ENCODE data around the gene TECPR2.
"Not testable (repeated sequence)": the region's sequence is repeated elsewhere in the genome, so short reads cannot be mapped to it uniquely, and the experiment has no call there.

TECPR2 gene

DNA sequence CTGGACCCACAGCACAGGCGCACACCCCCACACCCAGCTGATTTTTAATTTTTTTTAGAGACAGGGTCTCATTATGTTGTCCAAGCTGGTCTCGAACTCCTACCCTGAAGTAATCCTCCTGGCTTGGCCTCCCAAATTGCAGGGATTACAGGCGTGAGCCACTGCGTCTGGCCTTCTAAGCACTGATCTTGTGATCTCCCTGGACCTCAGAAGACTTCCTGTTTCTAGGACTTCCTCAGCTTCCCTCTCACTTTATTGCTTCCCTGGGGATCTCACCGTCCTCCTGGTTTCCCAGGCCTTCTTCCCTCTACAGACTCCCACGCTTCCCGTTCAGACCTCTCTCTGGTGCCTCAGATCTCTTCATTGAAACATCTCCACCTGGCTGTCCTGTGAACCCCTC is 29.4 kb upstream of the TECPR2 start:
- DNase-seq (ENCODE audit: low spot score), result no peak

DNA sequence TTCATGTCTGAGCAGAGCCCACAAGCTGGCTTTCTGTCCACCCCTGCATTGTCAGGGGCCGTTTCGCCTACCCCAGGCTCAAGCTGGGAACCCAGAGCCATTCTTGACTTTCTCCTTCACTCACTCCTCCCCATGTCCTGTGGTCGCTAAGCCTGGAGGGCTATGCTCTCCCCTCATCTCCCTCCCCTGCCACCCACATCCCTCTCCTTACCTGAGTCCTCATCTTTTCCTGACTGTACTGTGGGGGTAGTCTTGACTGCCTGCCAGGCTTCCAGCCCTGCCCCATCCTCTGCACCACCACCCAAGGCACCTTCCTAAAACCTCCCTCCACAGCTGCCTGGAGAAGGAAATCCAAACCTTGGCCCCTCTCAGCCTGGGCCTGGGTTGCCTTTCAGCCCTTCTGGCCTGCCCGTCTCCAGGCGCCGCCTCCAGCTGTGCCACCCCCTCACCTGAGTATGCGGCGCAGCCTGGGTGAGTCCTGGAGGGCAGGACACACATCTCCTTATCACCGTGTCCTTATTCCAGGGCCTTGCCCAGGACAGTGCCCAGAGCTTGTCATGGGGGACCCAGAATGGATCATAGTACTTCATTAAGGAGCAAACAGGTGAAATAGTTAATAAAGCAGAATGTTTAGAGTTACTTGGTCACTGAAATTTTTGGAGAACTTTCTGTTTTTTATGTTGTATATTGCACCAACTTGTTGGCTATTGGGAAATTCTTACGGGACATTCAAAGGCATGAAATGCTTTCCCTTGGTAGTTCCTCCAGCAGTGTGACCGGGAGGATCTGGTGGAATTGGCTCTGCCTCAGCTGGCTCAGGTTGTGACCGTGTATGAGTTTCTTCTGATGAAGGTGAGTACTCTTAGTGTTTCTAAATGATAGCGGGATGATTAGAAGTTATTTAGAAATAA is 28.7 kb upstream of the TECPR2 start:
- no peak for DNase-seq (ENCODE audit: low spot score)

DNA sequence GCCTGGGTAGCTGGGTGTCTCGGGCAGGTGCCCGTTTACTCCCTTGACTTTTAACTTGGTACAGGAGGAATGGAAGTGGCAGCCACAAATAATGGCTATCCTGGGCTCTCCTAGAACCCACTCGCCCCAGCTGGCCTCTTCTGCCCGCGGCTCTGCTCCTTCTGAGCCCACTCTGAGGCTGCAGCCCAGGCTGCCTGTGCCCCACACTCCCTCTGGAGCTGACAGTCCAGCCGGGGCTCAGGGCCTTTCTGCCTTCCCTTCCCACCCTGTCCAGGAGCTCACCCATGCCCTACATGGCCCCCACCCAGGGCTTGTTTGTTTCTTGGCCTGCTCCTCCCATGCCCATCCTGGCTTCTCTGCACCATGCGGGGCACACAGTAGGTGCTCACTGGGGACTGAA is 27.6 kb upstream of the TECPR2 start:
- no peak for DNase-seq (ENCODE audit: low spot score)

DNA sequence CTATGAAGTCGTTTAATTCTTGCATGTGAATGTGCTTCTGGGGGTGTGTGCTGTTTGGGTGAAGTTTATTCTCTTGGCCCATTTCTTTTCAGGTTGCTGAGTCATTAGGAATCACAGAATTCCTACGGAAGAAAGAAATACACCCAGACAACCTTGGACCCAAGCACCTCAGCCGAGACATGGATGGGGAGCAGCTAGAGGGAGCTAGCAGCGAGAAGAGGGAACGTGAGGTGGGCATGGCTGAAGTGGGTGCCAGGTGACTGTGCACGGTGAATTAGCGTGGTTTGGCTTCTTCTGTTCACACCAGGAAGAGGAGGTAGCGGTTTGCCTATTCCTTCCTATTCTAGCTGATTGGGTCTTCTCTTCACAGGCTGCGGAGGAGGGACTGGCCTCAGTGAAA is 24.0 kb upstream of the TECPR2 start:
- DNase-seq (ENCODE audit: low spot score), result no peak

DNA sequence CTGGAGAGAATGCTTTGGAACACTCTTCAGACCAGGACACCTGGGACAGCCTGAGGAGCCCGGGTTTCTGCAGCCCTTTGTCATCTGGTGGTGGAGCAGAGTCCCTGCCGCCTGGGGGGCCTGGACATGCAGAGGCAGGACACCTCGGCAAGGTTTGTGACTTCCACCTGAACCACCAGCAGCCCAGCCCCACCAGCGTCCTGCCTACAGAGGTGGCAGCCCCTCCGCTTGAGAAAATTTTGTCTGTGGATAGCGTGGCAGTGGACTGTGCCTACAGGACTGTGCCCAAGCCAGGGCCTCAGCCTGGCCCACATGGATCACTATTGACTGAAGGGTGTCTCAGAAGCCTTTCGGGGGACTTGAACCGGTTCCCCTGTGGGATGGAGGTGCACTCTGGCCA is 21.2 kb upstream of the TECPR2 start:
- DNase-seq (ENCODE audit: low spot score), result no peak

DNA sequence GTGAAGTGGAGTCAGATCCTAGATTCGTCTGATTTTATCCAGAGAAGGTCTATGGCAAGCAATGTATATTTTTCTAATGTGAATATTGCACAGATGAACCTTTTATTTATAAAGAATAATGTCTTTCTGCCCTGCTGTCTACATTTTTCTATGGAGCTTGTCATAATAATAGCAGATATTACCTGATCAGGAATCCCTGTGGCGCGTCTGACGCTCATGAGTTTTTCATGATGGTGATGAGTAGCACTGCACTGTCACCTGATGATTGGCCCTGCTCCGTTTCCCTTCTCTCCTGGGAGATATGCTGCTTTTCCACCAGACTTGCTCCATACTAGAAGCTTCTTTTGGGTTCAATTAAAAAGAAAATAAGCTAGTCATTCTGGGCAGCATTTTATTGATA is 20.5 kb upstream of the TECPR2 start:
- DNase-seq (ENCODE audit: low spot score), result no peak

DNA sequence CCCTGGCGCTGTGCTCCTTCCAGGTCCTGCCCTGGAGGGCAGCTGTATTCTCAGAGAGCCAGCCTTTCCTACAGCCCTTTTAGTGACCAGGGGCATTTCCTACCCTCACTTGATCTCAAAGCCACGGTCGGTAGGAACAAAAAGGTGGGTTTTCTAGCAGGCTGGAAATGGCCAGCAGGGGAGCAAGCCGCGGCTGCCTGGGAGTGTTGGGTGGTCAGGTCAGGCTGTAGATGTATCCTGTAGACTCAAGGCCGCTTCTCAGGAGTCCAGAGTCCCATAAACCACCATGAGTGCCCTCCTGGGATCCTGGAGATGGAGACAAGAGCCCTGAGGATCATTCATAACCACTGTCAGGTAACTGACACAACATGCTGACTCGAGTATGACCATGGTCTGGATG is 18.7 kb upstream of the TECPR2 start:
- no peak for DNase-seq (ENCODE audit: low spot score)

DNA sequence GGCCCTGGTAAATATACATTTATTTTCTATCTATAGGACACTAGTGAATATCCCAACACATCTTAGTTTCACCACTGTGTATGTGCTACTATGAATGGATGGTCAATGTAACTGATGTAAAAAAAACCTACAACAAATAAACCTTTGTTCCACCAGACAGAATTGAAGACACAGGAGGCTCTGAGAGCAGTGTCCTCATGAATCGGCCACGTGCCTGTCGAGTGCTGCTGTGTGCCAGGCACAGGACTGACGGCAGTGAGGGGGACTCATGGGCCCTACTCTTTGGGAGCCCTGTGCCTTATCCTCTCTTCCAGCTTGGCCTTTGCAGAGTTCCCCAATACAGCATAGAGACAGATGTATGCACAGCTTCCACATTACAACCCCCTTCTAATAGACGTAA is 18.3 kb upstream of the TECPR2 start:
- DNase-seq (ENCODE audit: low spot score), result no peak

DNA sequence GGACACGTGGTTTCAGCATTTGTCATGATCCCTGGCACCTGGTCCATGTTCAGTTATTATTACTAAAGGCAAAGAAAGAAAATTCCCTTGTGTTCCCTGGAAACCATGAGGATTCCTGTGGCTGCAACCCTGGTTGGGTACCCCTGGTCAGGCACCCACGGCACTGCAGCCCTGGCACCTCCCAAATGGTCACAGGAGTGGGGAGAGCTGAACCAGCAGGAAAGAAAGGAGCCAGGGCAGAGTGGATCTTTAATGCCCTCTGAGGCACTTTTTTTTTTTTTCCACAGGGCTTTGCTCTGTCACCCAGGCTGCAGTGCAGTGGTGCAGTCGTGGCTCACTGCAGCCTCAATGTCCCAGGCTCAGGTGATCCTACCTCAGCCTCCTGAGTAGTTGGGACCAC is 17.5 kb upstream of the TECPR2 start:
- DNase-seq (ENCODE audit: low spot score), result no peak

DNA sequence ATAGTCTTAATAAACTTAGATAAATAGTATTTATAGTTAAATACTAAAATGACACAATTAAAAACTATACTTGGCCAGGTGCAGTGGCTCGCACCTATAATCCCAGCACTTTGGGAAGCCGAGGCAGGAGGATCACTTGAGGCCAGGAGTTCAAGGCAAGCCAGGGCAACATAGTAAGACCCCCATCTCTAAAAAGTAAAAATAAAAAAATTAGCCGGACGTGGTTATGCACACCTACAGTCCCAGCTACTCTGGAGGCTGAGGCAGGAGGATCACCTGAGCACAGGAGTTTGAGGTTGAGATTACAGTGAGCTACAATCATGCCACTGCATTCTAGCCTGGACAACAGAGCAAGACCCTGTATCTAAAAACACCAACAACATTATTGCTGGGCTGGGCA is 16.1 kb upstream of the TECPR2 start:
- DNase-seq (ENCODE audit: low spot score), result no peak

DNA sequence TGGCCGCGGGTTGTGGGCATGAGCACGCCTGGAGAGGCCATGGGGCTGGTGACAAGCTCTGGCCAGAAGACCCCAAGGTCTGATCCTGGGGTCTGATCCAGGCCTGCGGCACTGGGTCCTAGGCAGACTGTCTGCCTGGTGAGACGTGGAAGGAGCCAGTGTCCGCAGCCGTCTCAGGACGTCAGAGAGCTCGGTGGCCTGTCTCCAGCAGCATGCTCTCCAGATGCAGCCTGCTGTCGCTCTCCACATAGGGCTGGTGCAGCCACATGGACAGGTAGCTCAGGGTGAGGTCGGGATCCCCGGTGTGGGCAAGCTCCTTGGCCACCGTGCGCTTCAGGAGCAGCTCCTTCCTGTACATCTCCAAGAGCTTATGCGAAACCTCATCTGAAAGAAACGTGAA is 14.4 kb upstream of the TECPR2 start:
- no peak for DNase-seq (ENCODE audit: low spot score)

DNA sequence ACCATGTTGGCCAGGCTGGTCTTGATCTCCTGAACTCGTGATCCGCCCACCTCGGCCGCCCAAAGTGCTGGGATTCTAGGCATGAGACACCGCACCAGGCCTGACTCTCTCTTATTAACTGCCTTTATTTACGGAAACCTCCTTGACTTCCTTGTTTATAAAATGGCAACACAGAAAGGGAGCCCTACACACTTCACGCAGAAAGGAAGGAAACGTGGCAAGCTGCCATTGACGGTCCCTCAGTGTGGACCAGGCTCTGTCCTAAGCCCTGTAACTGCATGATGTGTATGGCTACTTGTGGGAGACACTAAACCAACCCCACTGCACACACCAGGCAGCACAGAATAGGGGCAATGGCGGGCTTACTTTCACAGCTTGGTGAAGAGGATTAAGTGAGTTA is 11.7 kb upstream of the TECPR2 start:
- DNase-seq (ENCODE audit: low spot score), result no peak

DNA sequence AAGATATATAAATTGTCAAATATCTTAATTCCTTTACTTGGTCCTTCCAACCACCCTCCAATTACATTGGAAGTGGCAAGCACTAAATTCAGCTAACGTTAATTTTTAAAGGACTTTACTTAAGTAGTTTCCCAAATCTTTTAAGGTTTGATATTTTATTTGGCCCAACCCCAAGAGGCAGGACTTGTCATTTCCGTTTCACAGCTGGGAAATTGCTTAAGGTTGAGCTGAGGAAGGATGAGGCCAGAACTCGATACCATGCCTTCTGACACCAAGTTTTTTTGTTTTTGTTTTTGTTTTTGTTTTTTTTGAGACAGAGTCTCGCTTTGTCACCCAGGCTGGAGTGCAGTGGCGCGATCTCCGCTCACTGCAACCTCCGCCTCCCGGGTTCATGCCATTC is 11.1 kb upstream of the TECPR2 start:
- not testable (repeated sequence) for DNase-seq (ENCODE audit: low spot score)

DNA sequence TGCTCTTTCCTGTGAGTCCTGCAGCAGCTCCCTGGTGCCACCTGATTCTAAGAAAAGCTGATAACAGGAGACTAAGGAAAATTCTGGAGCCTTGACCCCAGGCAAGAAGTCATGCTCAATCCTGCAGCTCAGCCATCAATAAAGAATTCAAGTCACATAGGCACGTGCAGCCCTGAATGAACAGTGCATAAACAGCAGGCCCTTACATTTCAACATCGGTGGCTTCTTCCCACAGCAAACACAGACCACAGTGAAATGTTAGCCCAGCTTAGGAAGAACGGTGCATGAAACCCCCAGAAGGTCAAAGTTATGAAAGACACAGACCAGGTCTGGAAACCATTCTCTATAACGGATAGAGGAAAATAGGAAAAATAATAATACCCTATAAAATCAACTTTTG is 10.5 kb upstream of the TECPR2 start:
- no peak for DNase-seq (ENCODE audit: low spot score)

DNA sequence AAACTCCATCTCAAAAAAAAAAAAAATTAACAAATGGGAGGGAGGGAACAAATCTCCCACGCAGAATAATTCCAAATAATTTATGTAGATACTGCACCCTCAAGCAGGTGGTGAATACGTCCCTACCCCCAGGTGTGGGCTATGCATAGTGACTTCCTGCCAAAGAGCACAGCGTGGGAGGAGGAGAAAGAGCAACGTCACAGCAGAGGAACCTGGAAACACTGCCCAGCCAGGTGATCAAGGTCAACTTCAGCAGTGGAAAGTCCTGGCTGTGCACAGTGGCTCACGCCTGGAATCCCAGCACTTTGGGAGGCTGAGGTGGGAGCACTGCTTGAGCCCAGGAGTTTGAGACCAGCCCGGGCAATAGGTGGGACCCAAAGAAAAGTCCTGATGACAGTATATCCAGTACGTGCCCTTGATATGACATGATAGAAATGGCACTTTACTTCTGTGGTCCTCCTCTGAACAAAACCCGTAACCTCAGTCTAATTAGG is 9.6 kb upstream of the TECPR2 start:
- no peak for DNase-seq (ENCODE audit: low spot score)

DNA sequence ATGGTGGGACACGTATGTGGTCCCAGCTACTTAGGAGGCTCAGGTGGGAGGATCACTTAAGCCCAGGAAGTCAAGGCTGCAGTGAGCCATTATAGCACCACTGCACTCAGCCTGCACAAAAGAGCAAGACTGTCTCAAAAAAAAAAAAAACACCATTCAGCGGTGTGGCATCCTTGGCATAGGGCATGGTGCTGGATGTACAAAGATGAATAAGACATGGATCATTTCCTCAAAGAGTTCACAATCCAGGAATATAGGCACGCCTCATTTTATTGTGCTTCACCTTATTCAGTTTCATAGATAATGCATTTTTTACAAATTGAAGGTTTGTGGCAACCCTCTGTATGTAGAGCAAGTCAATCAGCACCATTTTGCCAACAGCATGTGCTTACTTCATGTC is 6.5 kb upstream of the TECPR2 start:
- no peak for DNase-seq (ENCODE audit: low spot score)

DNA sequence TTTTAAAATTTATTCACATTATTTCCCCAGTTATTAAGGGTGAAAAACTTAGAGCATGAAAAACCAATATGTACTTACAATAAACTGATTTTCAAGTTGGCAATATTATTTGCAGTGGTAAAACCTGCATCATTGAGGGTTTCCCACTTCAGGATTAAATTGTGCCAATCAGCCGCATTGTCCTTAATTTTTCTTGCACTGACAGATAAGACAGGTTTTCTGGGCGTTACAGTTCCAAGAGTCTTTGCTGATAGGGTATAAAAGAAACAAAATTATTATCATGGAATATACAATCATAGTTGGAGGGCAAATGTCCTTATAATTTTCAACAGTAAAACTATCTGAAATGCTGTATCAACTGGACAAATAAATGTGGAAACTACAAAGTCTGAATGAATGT is 3.4 kb upstream of the TECPR2 start:
- no peak for DNase-seq (ENCODE audit: low spot score)

DNA sequence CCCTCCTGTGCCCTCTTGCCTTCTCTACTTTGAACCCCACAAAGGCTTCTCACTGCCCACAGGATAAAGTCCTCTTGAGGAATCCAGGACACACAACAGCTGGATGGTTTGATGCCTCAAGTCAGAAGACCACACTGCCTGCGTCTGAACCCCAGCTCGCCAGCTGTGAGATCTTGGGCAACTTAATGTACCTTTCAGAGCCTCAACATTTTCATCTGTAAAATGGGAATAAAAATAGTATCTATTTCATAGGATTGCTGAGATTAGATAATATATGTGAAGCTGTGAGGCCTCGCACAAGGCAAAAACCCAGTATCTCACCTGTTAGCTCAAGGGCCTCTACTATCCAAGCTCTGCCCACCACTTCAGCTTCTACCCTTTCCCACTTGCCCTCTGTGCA is 2.4 kb upstream of the TECPR2 start:
- no peak for DNase-seq (ENCODE audit: low spot score)

DNA sequence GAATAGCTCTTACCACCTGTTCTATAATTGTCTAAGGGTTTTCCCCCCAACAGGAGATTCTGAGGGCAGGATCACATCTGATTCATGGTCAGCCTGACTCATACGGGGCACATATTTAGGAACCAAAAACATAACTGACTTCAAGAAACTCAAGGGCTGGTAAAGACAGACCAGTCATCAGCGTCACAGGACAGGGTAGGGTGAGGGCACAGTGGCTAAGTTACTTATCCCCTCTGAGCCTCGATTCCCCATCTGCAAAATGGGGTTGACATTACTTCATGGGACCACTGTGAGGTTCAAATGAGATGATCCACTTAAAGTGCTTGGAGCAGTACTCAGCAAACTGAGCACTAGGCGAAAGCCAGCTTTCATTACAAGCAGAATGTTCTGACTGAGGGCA is 657 bp upstream of the TECPR2 start:
- peak; percentile 53 for DNase-seq (ENCODE audit: low spot score)

DNA sequence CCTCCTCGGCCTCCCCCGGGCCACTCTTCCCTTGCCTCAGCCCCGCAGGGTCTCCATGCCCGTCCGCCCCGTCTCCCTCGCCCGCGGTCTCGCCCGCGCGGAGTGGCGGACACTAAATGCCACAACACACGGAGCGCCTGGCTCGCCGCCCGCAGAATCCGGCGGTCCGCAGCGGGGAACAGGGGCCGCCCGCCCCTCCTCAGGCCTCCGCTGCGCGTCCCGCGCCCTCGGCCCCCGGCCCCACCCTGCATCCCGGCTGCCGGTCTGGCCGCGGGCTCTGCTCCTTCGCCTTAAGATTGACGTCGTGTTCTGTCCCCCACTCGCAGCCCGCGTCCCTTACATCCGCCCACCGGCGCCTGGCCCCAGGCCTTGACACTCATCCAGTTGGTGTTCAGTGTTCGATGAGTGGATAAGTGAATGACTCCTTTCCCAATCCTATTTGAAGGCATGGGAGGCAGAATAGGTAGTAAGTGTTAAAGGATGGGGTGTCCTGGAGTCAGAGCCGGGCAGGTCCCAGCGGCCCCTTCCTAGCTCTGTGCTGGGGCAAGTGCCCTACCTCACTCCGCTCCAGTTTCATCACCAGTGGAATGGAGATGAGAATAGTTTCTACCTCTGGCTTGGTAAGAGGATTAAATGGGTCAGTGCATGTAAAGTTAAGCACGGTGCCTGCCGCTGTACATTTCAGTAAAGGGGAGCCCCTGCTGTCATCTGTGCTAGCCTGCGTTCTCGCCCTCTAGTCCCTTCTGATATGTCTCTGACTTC is 622 bp downstream of the TECPR2 start:
- DNase-seq (ENCODE audit: low spot score), result peak; percentile 11

DNA sequence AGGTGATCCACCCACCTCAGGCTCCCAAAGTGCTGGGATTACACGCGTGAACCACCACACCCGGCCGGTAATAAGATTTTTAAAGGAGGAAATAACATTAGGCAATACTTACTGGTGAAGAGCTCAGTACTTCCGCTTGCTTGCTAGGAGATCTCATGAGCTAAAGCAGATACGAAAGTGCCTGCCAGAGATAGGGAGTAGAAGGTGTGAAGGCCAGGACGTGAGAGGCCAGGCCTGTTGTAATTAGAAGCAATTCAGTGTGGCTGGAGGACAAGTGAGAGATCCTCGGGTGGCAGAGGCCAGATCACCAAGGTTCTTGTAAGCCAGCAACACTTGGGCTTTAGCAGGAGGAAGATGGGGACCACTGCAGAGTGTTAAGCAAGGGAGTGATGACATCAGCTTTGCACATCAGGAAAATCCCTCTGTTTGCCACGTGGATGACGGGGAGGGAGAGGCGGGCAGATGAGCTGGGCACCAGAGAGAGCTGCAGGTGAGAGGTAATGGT is 7.6 kb downstream of the TECPR2 start:
- no peak for DNase-seq (ENCODE audit: low spot score)

DNA sequence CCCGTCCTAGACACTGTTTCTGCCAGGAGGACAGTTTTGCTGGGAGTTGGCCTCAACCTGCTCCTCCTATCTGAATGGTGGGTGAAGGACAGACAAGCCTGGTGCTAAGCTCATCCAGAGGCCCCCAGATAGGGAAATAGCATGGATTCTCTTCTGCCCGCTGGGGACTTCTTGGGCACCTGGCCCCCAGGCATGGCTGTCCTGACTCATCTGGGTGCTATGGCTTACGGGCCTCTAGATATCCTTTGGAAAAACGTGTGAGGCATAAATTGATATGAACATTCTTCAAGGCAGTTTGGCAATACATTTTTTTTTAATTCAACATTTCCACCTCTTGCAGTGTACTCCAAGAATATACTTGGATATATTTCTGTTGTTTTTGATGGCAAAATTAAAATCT is 8.6 kb downstream of the TECPR2 start:
- DNase-seq (ENCODE audit: low spot score), result no peak

DNA sequence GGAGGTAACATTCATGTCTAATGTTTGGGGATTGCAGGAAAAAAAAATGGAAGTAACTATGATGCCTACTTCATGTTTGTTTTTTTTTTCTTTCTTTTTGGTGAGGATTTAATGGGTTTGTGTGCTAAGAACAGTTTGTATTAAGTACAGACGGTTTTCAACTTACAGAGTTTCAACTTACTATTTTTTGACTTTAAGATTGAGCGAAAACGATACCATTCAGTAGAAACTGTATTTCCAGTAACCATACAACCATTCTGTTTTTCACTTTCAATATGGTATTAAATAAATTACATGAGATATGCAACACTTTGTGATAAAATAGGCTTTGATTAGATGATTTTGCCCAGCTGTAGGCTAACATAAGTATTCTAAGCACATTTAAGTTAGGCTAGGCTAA is 10.4 kb downstream of the TECPR2 start:
- DNase-seq (ENCODE audit: low spot score), result no peak

All from CD4-positive, alpha-beta T cell treated with Interleukin-2 at 100 ng/mL for 4 hours (primary cell).